Activated CD4-positive, CD25-positive, alpha-beta regulatory T cell treated with anti-CD3 and anti-CD28 coated beads, Interleukin-2, amount 50 U/mL, for 24 hours (primary cell): ENCODE data around the gene TMEM220.

Experiments
- ATAC-seq, 2 donors: fragments of 150-1000 bp; cut with Tn5 transposase; one replicate each; pipeline ENCODE4 v1.10.0; 2021; ENCODE audit warnings: mild to moderate bottlenecking in 1 of 2, moderate library complexity in 1 of 2

TMEM220 gene

GRCh38 chr17:10729334-10730193 lies at the start of gene TMEM220:
TMEM220 (minus strand) TSS chr17:10730023; CDS start chr17:10729851, 172 bp downstream.
- ATAC-seq, result peak; percentile 46 to 54

- no peak for ATAC-seq
Measured at GRCh38 chr17:10779609-10780008, 49.8 kb upstream of the TMEM220 start.

- ATAC-seq, result no peak
Measured at GRCh38 chr17:10777890-10778289, 48.1 kb upstream of the TMEM220 start.

GRCh38 chr17:10777131-10777807 lies 47.4 kb upstream of the TMEM220 start:
- no peak for ATAC-seq

- no peak for ATAC-seq
Measured at GRCh38 chr17:10776381-10776780, 46.6 kb upstream of the TMEM220 start.

GRCh38 chr17:10775740-10776356 lies 46.0 kb upstream of the TMEM220 start:
- no peak for ATAC-seq

- ATAC-seq, result no peak
Measured at GRCh38 chr17:10775058-10775457, 45.2 kb upstream of the TMEM220 start.

- ATAC-seq, result no peak
Measured at GRCh38 chr17:10773391-10773790, 43.6 kb upstream of the TMEM220 start.

GRCh38 chr17:10772425-10773380 lies 42.9 kb upstream of the TMEM220 start:
- no peak for ATAC-seq

GRCh38 chr17:10771148-10771547 lies 41.3 kb upstream of the TMEM220 start:
- no peak for ATAC-seq

- no peak for ATAC-seq
Measured at GRCh38 chr17:10769840-10770239, 40.0 kb upstream of the TMEM220 start.

- ATAC-seq, result no peak
Measured at GRCh38 chr17:10768750-10769251, 39.0 kb upstream of the TMEM220 start.

- ATAC-seq, result no peak
Measured at GRCh38 chr17:10767232-10767631, 37.4 kb upstream of the TMEM220 start.

- ATAC-seq, result no peak
Measured at GRCh38 chr17:10762037-10762436, 32.2 kb upstream of the TMEM220 start.

- ATAC-seq, result no peak
Measured at GRCh38 chr17:10761281-10761680, 31.5 kb upstream of the TMEM220 start.

- ATAC-seq, result no peak
Measured at GRCh38 chr17:10758062-10758461, 28.2 kb upstream of the TMEM220 start.

- ATAC-seq, result no peak
Measured at GRCh38 chr17:10757647-10758046, 27.8 kb upstream of the TMEM220 start.

- ATAC-seq, result no peak
Measured at GRCh38 chr17:10757067-10757466, 27.2 kb upstream of the TMEM220 start.

- no peak for ATAC-seq
Measured at GRCh38 chr17:10756619-10757018, 26.8 kb upstream of the TMEM220 start.

GRCh38 chr17:10756185-10756584 lies 26.4 kb upstream of the TMEM220 start:
- ATAC-seq, result no peak

GRCh38 chr17:10755592-10756127 lies 25.8 kb upstream of the TMEM220 start:
- no peak for ATAC-seq
